ENCODE results near the gene C13orf46.

GRCh38 chr13:113915012-113915763 lies 58.7 kb downstream of the C13orf46 start:
- TF ChIP-seq EZH2phosphoT487 (IDR thresholded peaks at IDR 0.05; ENCODE audit: insufficient read depth, low read depth) (no peak), EZH2 (IDR thresholded peaks at IDR 0.05; ENCODE audit: insufficient read depth, poor library complexity, severe bottlenecking) (no peak)
